Measurements from ENCODE around the gene PARP2. TPM values are rescaled to one million over a fixed set of nuclear protein-coding genes. Genes with fewer than 3 reads are reported as not detected.

Gene PARP2
- total and polyA plus RNA-seq, 2 donors (not counting 1 experiment from before 2014, with no cell fraction given): 17.0 to 22.4 TPM

DNA sequence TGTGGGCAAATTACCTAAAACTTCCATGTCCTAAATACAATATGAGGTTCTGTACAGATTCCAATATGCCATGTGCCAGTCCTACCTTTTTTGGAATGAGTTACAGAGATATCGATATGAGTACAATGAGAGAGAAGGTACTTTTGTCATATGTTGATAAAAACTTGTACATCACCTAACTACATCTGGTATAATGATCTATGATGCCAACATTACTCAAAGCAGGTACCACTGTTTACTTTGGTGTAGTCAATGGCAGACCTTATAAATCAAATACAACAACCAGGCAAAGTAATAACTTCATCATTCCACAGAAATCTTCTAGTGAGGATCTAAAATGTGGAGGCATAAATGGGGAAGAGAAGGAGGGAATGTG is 57.1 kb downstream of the PARP2 start:
- Histone ChIP-seq H3K27me3 (replicated peaks in 1 of 4; ENCODE audit: control extremely low read depth in 1 of 4, control insufficient read depth in 3 of 4, insufficient read depth in 4 of 4, low read length in 3 of 4) (no peaks in the 10 kb centered on the region), H3K27ac (ENCODE audit: low read length in 2 of 2) (no peak overlapping the region), H3K36me3 (replicated peaks in 1 of 2; ENCODE audit: control extremely low read depth in 1 of 2, control insufficient read depth in 1 of 2, extremely low read depth in 1 of 2, insufficient read depth in 2 of 2, low read length in 1 of 2) (peaks cover 14 to 86% of the 10 kb centered on the region in 2 experiments), H4K20me1 (ENCODE audit: control insufficient read depth, insufficient read depth, low read length, poor library complexity, severe bottlenecking) (peaks cover 12% of the 10 kb centered on the region), H3K4me1 (ENCODE audit: control insufficient read depth in 2 of 2, insufficient read depth in 2 of 2, low read length in 2 of 2) (no peaks in the 10 kb centered on the region), H3K4me3 (ENCODE audit: control extremely low read depth in 1 of 5, extremely low read depth in 1 of 5, insufficient read depth in 1 of 5, low read depth in 2 of 5, low read length in 4 of 5) (no peak overlapping the region), H2AFZ (ENCODE audit: insufficient read depth, low read depth, low read length, poor library complexity, severe bottlenecking) (no peak overlapping the region), H3K4me2 (replicated peaks; ENCODE audit: low read depth, low read length, poor library complexity, severe bottlenecking) (no peak overlapping the region), H3K79me2 (ENCODE audit: control insufficient read depth, insufficient read depth, low read length) (peaks cover 18% of the 10 kb centered on the region), H3K9me3 (ENCODE audit: control extremely low read depth in 1 of 3, control insufficient read depth in 2 of 3, insufficient read depth in 1 of 3, low read length in 2 of 3) (no peaks in the 10 kb centered on the region), H3K9ac (ENCODE audit: low read length) (no peak overlapping the region)
- Mint-ChIP-seq H3K9me3 (ENCODE audit: insufficient read depth) (no peaks in the 10 kb centered on the region), H3K27ac (no peak overlapping the region), H3K4me1 (peaks cover 11% of the 10 kb centered on the region), H3K4me3 (no peak overlapping the region), H3K27me3 (no peaks in the 10 kb centered on the region)
- no peak for DNase-seq
- ChIA-PET CTCF (no interaction called here), POLR2A (no interaction called here)
- ATAC-seq (ENCODE audit: low read depth): no peak
- intact Hi-C loops (cut with micrococcal nuclease): no loop called here
- WGBS (ENCODE audit: insufficient coverage): no CpG with 5 or more reads among the region's 1 CpG
- no peak for TF ChIP-seq EZH2 (IDR thresholded peaks at IDR 0.05; ENCODE audit: borderline replicate concordance, insufficient read depth, low read depth, low read length, poor library complexity, severe bottlenecking)
- TF ChIP-seq, protein P1, sequence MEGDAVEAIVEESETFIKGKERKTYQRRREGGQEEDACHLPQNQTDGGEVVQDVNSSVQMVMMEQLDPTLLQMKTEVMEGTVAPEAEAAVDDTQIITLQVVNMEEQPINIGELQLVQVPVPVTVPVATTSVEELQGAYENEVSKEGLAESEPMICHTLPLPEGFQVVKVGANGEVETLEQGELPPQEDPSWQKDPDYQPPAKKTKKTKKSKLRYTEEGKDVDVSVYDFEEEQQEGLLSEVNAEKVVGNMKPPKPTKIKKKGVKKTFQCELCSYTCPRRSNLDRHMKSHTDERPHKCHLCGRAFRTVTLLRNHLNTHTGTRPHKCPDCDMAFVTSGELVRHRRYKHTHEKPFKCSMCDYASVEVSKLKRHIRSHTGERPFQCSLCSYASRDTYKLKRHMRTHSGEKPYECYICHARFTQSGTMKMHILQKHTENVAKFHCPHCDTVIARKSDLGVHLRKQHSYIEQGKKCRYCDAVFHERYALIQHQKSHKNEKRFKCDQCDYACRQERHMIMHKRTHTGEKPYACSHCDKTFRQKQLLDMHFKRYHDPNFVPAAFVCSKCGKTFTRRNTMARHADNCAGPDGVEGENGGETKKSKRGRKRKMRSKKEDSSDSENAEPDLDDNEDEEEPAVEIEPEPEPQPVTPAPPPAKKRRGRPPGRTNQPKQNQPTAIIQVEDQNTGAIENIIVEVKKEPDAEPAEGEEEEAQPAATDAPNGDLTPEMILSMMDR (IDR thresholded peaks at IDR 0.05): no peak

DNA sequence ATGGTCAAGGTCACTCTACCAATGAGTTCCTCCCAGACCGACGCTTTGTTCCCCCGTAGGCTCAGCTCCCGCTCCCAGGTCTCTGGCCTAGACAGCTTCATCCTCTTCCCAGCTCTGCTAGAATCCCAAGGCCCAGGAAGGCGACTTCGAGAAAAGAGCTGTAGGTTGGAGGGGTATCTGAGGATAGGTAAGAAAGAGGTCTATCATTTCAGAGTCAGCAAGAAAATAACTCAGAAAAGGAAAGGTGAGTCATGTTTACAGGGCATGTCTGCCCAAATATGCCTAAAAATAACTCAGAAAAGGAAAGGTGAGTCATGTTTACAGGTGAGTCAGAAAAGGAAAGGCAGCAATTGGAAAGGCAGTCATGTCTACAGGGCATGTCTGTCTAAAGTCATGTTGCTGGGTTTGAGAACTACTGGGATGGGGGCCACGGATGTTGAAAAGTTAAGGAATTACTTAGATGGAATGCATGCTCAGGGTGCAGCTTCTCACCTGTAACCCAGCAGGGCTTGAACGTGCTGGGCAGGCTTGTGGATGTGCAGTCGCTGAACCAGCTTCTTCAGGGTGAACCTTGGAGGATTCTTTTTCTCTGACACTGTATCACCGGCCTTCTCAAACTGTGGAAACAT is 57.6 kb downstream of the PARP2 start:
- ATAC-seq (ENCODE audit: low read depth) (no peak), DNase-seq (no peak)
- Histone ChIP-seq H3K4me3 (ENCODE audit: control extremely low read depth in 1 of 5, extremely low read depth in 1 of 5, insufficient read depth in 1 of 5, low read depth in 2 of 5, low read length in 4 of 5) (no peak overlapping the region), H2AFZ (ENCODE audit: insufficient read depth, low read depth, low read length, poor library complexity, severe bottlenecking) (no peak overlapping the region), H3K27me3 (replicated peaks in 1 of 4; ENCODE audit: control extremely low read depth in 1 of 4, control insufficient read depth in 3 of 4, insufficient read depth in 4 of 4, low read length in 3 of 4) (no peaks in the 10 kb centered on the region), H3K4me2 (replicated peaks; ENCODE audit: low read depth, low read length, poor library complexity, severe bottlenecking) (no peak overlapping the region), H4K20me1 (ENCODE audit: control insufficient read depth, insufficient read depth, low read length, poor library complexity, severe bottlenecking) (peaks cover 13% of the 10 kb centered on the region), H3K79me2 (ENCODE audit: control insufficient read depth, insufficient read depth, low read length) (peaks cover 18% of the 10 kb centered on the region), H3K9ac (ENCODE audit: low read length) (no peak overlapping the region), H3K27ac (ENCODE audit: low read length in 2 of 2) (no peak overlapping the region), H3K36me3 (replicated peaks in 1 of 2; ENCODE audit: control extremely low read depth in 1 of 2, control insufficient read depth in 1 of 2, extremely low read depth in 1 of 2, insufficient read depth in 2 of 2, low read length in 1 of 2) (peaks cover 13 to 86% of the 10 kb centered on the region in 2 experiments), H3K9me3 (ENCODE audit: control extremely low read depth in 1 of 3, control insufficient read depth in 2 of 3, insufficient read depth in 1 of 3, low read length in 2 of 3) (no peaks in the 10 kb centered on the region), H3K4me1 (ENCODE audit: control insufficient read depth in 2 of 2, insufficient read depth in 2 of 2, low read length in 2 of 2) (no peaks in the 10 kb centered on the region)
- peaks cover 12% of the 10 kb centered on the region for H3K4me1 Mint-ChIP-seq
- H3K27me3 Mint-ChIP-seq: no peaks in the 10 kb centered on the region
- 98% methylated on average over 5 of the region's 10 CpGs for WGBS (ENCODE audit: insufficient coverage)
- H3K27ac Mint-ChIP-seq: peak overlapping the region; percentile 69
- ChIA-PET CTCF (interaction anchor here (5.6 kb wide), 1 partner anchor 14 kb away, joined by 19 read pairs; no protein-coding TSS in a partner anchor), POLR2A (no interaction called here)
- intact Hi-C loops (cut with micrococcal nuclease): no loop called here
- H3K9me3 Mint-ChIP-seq (ENCODE audit: insufficient read depth): no peaks in the 10 kb centered on the region
- H3K4me3 Mint-ChIP-seq: no peak overlapping the region
- no peak for TF ChIP-seq EZH2 (IDR thresholded peaks at IDR 0.05; ENCODE audit: borderline replicate concordance, insufficient read depth, low read depth, low read length, poor library complexity, severe bottlenecking)
- TF ChIP-seq, protein P1 (IDR thresholded peaks at IDR 0.05): no peak

All from B cell (primary cell).